ENCODE data around the gene FAM24B. TPM values are rescaled to one million over a fixed set of nuclear protein-coding genes. Genes with fewer than 3 reads are reported as not detected.
"Not testable (repeated sequence)": the region's sequence is repeated elsewhere in the genome, so short reads cannot be mapped to it uniquely, and the experiment has no call there.

Gene FAM24B
- total and polyA plus RNA-seq, 2 donors (not counting 3 experiments of a cell fraction or from before 2014, with no cell fraction given), result 9.3 to 10.6 TPM

GRCh38 chr10:122866757-122867482 is 12.5 kb downstream of the FAM24B start:
- intact Hi-C loops (cut with micrococcal nuclease), result loop anchor here (10.0 kb wide), 1 partner anchor 492 kb away; the partner anchor contains the start of gene PLEKHA1
- peaks cover 26% of the 10 kb centered on the region for H3K4me1 ChIP-seq (ENCODE audit: control insufficient read depth, extremely low read depth, insufficient read depth, low read length)
- H3K4me3 ChIP-seq (replicated peaks in 1 of 3; ENCODE audit: insufficient read depth in 1 of 3, low read depth in 1 of 3, low read length in 3 of 3); FAIRE-seq; H3K36me3 ChIP-seq (ENCODE audit: control insufficient read depth in 2 of 2, extremely low read depth in 1 of 2, insufficient read depth in 2 of 2, low read length in 2 of 2); H3K9ac ChIP-seq (replicated peaks; ENCODE audit: extremely low read depth, insufficient read depth, low read length); BruUV-seq (replicated peaks); DNase-seq (ENCODE audit: low read depth, low spot score); H3K27ac ChIP-seq (ENCODE audit: insufficient read depth, low read depth, low read length); H3K9me3 ChIP-seq (replicated peaks; ENCODE audit: control insufficient read depth, insufficient read depth, low read length); POLR2A ChIA-PET; H3K9me1 ChIP-seq (replicated peaks; ENCODE audit: control insufficient read depth, extremely low read depth, insufficient read depth, low read length); H4K20me1 ChIP-seq (replicated peaks; ENCODE audit: control insufficient read depth, extremely low read depth, insufficient read depth, low read length); H3K4me2 ChIP-seq (ENCODE audit: insufficient read depth, low read length); dilution Hi-C loops (cut with MboI; ENCODE audit: extremely low pct_ligation_motif_present, low sequenced_read_pairs); H3K27me3 ChIP-seq (ENCODE audit: control insufficient read depth in 2 of 2, insufficient read depth in 2 of 2, low read length in 2 of 2); H2AFZ ChIP-seq (ENCODE audit: low read depth, low read length): not testable (repeated sequence)
- CTCF ChIA-PET, result interaction anchor here (0.6 kb wide), 1 partner anchor 11 kb away, joined by 3 read pairs; no protein-coding TSS in a partner anchor
- peaks cover 38% of the 10 kb centered on the region for H3K79me2 ChIP-seq (ENCODE audit: control insufficient read depth, insufficient read depth, low read length)

GRCh38 chr10:122864901-122865300 is 14.5 kb downstream of the FAM24B start:
- Histone ChIP-seq H3K4me2 (ENCODE audit: insufficient read depth, low read length) (peak overlapping the region; percentile 22), H3K9me1 (replicated peaks; ENCODE audit: control insufficient read depth, extremely low read depth, insufficient read depth, low read length) (no peaks in the 10 kb centered on the region), H3K4me3 (replicated peaks in 1 of 3; ENCODE audit: insufficient read depth in 1 of 3, low read depth in 1 of 3, low read length in 3 of 3) (no peak overlapping the region), H3K36me3 (ENCODE audit: control insufficient read depth in 2 of 2, extremely low read depth in 1 of 2, insufficient read depth in 2 of 2, low read length in 2 of 2) (no peaks in the 10 kb centered on the region), H4K20me1 (replicated peaks; ENCODE audit: control insufficient read depth, extremely low read depth, insufficient read depth, low read length) (no peaks in the 10 kb centered on the region), H3K9ac (replicated peaks; ENCODE audit: extremely low read depth, insufficient read depth, low read length) (no peak overlapping the region), H3K27ac (ENCODE audit: insufficient read depth, low read depth, low read length) (peak overlapping the region; percentile 80), H3K4me1 (ENCODE audit: control insufficient read depth, extremely low read depth, insufficient read depth, low read length) (peaks cover 40% of the 10 kb centered on the region), H3K27me3 (ENCODE audit: control insufficient read depth in 2 of 2, insufficient read depth in 2 of 2, low read length in 2 of 2) (no peaks in the 10 kb centered on the region), H3K9me3 (replicated peaks; ENCODE audit: control insufficient read depth, insufficient read depth, low read length) (no peaks in the 10 kb centered on the region), H3K79me2 (ENCODE audit: control insufficient read depth, insufficient read depth, low read length) (peaks cover 43% of the 10 kb centered on the region), H2AFZ (ENCODE audit: low read depth, low read length) (no peak overlapping the region)
- POLR2A ChIA-PET, result no interaction called here
- FAIRE-seq (no peak), DNase-seq (ENCODE audit: low read depth, low spot score) (peak; percentile 49)
- TF ChIP-seq FOS (IDR thresholded peaks at IDR 0.05; ENCODE audit: borderline replicate concordance, insufficient read depth, low read length) (peak; percentile 34), JUN (IDR thresholded peaks at IDR 0.05; ENCODE audit: borderline replicate concordance, insufficient read depth, insufficient read length, low read depth) (peak; percentile 31), MYC (IDR thresholded peaks at IDR 0.05; ENCODE audit: low read depth, low read length) (no peak), CTCF (IDR thresholded peaks at IDR 0.05; ENCODE audit: extremely low read depth in 1 of 2, insufficient read depth in 1 of 2, low read depth in 1 of 2, low read length in 2 of 2) (no peak), GATA2 (IDR thresholded peaks at IDR 0.05; ENCODE audit: insufficient read depth, insufficient read length, low read depth, low read length) (no peak), POLR2AphosphoS5 (IDR thresholded peaks at IDR 0.05; ENCODE audit: insufficient read depth, low read depth, low read length) (no peak), EZH2 (IDR thresholded peaks at IDR 0.05; ENCODE audit: borderline replicate concordance, low read depth, low read length, severe bottlenecking) (no peak), MAX (IDR thresholded peaks at IDR 0.05; ENCODE audit: insufficient read depth, insufficient read length) (no peak), POLR2A (IDR thresholded peaks at IDR 0.05; ENCODE audit: low read depth, low read length) (no peak)
- CTCF ChIA-PET, result no interaction called here
- intact Hi-C loops (cut with micrococcal nuclease) (loop anchor here (10.0 kb wide), 1 partner anchor 490 kb away; the partner anchor contains the start of gene PLEKHA1), dilution Hi-C loops (cut with MboI; ENCODE audit: extremely low pct_ligation_motif_present, low sequenced_read_pairs) (no loop called here)
- BruUV-seq (replicated peaks), result no TSS peak
